ENCODE measurements around the gene IPO9.
A peak's percentile ranks its signal among the peaks of the same experiment; 100 is the strongest.

The IPO9 gene

DNA sequence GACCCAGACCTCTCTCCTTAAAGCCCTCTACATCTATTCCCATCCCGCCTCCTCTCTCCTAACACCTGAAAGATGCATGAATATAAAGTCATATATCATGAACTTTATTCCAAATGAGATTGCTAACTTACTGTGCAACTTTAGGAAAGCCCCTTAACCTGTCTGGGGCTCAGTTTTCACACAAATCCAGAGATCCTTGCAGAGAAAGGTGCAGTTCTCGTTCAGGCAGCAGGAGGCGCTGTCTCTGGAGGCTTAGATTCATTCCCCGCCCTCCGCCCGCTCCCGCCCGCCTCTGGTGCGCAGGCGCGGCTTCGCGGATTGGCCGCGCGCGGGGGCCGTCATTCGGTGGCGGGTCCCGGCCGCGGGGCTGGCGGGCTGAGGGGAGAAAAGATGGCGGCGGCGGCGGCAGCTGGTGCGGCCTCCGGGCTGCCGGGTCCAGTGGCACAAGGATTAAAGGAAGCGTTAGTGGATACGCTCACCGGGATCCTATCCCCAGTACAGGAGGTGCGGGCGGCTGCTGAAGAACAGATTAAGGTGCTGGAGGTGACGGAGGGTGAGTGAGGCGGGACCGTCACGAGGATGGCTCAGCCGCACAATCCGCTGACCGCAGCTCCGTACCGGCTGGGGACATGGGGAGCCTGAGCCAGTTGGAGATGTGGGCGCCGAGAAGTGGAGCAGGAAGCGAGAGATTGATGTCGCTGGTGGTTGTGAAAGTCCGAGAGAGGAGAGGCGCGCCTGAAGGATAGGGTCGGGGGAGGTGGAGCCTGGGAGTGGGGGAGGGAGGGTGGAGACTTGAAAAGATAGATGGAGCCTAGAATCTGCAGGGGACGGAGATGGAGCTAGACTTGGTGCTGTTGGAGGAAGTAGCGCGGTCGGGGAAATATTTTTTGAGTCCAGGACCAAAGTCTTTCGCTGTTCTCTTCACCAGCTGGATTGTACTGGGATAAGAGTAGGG lies at the start of gene IPO9:
IPO9 (plus strand) TSS at position 338 of the 955 bp plus-strand sequence; CDS start at position 391, 53 bp downstream.
- DNase-seq, result peak; percentile 14 to 96 (median 84)

DNA sequence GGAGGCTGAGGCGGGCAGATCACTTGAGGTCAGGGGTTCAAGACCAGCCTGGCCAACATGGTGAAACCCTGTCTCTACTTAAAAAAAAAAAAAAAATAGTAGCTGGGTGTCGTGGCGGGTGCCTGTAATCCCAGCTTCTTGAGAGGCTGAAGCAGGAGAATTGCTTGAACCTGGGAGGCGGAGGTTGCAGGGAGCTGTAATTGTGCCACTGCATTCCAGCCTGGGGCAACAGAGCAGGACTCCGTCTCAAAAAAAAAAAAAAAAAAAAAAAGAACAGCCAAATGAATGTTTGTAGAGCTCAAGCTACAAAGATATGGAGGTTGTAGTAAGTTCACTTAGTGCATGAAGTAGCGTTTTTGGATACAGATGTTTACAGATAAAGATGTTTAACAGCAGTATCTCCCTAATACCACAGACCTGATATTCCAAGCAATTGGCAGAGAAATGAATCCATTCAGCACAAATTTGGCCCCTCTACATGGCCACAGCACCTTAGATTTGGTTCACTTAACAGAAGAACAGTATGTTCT lies 49.5 kb upstream of the IPO9 start:
- no peak for DNase-seq

DNA sequence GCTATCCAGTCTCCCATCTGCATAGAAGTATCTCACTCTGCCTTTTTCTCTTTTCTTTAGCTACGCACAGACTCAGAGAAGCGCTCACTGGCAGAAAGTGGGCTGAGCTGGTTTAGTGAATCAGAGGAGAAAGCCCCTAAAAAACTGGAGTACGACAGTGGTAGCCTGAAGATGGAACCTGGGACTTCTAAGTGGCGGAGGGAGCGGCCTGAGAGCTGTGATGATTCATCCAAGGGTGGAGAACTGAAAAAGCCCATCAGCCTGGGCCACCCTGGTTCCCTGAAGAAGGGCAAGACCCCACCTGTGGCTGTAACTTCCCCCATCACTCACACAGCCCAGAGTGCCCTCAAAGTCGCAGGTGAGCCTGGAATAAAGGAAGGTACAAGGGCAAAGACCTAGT lies 48.0 kb upstream of the IPO9 start:
- DNase-seq, result no peak

DNA sequence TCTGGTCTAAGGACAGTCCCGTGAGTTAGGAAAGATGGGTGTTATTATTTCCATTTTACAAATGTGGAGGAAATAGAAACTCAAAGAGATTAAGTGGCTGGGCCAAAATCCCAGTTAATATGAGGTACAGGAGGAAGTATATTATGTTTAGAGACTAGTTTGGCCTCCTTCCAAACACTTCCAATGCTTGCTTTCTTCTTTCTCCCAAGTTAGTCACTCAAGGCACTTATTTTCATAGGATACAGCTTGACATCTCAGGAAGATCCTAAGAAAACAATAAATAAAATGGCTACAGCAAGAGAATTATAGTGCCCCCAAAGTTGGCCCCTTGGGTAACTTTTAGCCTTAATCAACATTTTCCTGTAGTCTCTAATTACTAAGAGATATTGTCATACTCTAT lies 47.5 kb upstream of the IPO9 start:
- no peak for DNase-seq

DNA sequence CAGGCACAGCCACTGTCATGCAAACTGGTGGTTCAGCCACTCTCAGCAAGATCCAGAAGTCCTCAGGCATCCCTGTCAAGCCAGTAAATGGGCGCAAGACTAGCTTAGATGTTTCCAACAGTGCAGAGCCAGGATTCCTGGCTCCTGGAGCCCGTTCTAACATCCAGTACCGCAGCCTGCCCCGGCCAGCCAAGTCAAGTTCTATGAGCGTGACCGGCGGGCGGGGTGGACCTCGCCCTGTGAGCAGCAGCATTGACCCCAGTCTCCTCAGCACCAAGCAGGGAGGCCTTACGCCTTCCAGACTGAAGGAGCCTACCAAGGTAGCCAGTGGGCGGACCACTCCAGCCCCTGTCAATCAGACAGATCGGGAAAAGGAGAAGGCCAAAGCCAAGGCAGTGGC lies 46.6 kb upstream of the IPO9 start:
- DNase-seq, result no peak

DNA sequence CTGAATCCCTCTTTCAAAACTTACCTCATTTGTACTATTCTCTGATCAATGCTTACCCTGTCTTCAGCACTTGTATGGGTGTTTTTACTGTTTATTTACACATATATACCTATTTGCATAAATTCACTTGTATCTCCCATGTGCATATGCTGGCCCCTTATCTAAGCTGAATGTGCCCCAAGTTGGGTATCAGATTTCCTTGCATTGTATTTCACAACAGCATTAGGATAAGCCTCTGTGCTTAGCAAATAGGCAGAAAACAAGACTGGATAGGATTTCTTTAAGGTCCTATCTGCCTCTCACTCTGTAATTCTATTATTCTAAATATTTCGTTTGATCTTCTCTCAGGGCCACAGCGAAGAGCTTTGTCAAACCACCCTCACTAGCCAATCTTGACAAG lies 45.9 kb upstream of the IPO9 start:
- no peak for DNase-seq

DNA sequence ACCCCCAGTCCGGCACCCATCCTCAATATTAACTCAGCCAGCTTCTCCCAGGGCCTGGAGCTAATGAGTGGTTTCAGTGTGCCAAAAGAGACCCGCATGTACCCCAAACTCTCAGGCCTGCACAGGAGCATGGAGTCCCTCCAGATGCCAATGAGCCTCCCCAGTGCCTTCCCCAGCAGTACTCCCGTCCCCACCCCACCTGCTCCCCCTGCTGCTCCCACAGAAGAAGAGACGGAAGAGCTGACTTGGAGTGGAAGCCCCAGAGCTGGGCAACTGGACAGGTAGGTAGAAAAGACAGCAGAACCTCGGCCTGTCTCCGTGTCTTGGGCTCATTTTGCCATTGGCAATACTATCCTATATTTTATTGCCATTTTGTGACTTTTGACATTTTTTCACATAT lies 45.4 kb upstream of the IPO9 start:
- peak in 1 of 56 donors; percentile 19 for DNase-seq

DNA sequence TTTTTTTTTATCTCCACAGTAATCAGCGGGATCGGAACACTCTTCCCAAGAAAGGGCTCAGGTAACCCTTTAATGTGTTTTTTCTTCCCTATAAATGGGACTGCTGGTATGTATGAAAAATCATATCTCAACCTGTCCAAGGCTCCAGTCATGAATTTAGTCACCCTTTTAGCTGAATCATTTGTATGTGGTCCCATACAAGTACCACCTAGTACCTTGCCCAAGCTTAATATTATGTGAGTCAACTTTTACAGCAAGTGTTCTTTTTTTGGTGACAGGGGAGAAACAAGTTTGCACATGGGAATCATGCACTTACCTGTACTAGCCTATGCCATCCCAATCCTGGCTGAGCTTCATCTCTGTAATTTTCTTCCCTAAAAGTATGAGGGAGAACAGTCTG lies 43.7 kb upstream of the IPO9 start:
- no peak for DNase-seq

DNA sequence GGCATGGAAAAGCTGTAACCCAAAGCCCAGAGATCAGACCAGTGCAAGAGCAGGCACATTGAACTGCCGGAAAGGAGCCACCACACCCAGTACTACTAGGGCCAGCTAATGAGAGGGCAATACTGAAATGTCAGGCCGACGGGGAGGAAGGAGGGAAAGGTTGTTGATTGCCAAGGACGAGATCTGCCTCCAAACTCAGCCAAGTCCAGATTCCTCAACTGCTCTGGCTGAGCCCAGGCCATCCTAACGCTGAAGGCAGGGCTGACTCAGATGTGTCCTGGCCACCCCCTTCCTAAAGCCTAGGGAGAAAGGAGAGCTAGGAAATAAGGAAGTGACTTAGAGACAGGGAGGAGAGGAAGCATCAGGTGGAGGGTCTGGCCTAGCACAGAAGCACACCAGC lies 42.1 kb upstream of the IPO9 start:
- no peak for DNase-seq

DNA sequence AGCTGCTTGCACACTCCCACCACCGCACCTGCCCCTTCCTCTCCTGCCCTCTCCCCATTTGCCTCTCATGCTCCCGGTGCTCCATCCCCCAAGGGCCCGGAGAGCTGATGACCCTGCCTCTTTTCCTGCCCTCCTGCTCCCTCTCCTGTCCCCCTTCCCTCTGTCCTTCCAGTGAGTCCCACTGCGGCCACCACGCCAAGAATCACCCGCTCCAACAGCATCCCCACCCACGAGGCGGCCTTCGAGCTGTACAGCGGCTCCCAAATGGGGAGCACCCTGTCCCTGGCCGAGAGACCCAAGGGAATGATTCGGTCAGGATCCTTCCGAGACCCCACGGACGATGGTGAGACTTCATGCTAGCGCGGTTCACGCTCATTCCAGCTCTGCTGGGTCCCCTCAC lies 40.7 kb upstream of the IPO9 start:
- DNase-seq, result no peak

DNA sequence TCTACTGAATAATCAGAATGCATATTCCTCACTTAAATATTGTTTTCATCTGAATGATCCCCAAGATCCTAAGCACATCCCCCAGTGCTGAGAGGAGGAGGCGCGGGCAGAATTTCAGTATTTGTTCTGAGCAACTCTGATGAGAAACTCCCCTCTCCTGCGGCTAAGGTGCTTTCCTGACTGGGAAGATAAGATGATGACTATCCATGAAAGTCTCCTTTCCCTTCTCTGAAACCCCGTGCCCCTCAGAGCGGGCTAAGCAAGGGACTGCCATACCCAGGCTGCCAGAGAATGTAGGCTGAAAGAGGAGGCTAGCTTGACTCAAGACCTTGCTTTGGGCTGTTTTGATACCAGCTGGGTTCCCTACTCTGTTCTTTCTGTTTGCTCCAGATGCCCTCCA lies 39.7 kb upstream of the IPO9 start:
- no peak for DNase-seq

DNA sequence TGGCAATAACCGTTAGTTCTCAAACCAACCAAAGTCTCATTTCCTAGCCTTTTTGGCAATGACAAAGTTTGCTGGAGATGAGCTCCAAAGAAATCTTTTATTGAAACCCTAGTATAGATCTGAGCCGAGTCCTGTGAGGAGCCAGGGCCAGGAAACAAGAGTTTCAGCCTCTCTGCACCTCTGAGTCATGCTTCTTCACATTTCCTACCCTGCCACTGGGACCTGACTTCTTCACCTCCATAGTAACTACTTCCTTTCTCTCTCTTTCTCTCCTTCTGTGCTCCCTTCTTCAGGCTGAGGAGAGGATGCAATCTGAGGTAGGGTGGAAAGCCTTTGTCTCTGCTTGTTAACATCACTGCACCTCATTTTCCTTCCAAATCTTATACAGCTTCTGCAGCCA lies 38.7 kb upstream of the IPO9 start:
- DNase-seq, result no peak

DNA sequence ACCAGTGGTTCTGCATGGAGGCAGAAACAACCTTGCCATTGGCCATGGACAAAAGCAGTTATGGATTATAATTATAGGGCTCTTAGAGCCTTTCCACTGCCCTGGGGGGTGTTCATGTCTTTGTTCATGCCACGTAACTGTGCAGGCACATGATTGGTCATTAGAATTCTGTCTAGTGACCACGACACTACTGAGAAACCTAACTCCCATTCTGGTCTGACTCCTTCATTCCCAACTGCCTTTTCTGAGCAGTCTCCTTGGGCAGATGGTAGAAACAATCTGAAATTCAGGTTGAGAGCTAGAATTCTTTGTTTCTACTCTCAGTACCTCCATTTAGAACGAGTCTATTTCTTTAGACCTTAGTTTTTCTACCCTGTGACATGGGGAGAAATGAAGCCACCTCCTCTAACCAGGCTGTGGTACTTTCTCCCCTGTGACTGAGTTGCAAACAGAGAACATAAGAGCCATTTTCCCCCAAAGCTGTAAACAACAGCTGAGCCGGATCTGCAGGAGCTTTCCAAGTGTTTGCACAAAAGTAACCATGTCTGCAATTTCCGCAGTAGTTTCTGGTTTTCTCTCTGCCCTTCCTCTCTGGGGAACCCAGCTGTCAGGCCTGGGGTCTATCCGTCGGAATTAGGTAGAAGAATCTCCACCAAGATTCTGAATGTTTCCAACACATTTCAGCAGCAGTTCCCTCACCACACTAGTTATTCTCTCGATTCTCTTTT lies 37.7 kb upstream of the IPO9 start:
- DNase-seq, result peak in 36 of 56 donors; percentile 7 to 68 (median 30)

DNA sequence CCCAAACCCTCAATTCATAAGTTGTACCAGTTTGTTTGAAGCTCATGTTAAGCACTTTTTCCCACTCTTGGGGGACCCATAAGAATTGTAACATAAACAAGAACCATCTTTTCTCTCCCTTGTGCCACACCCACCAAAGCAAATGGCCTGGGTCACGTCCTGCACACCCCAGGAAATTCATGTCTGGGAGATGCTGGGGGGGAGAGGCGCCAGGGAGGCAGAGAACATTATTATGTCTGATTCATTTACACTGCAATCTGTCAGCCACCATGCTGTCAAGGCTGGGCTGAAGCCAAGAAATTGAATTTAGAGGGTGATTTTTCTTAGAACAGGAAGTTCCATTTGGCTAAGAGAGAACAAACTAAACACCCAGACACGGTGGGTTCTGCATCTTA lies 37.2 kb upstream of the IPO9 start:
- DNase-seq, result peak in 1 of 56 donors; percentile 55

DNA sequence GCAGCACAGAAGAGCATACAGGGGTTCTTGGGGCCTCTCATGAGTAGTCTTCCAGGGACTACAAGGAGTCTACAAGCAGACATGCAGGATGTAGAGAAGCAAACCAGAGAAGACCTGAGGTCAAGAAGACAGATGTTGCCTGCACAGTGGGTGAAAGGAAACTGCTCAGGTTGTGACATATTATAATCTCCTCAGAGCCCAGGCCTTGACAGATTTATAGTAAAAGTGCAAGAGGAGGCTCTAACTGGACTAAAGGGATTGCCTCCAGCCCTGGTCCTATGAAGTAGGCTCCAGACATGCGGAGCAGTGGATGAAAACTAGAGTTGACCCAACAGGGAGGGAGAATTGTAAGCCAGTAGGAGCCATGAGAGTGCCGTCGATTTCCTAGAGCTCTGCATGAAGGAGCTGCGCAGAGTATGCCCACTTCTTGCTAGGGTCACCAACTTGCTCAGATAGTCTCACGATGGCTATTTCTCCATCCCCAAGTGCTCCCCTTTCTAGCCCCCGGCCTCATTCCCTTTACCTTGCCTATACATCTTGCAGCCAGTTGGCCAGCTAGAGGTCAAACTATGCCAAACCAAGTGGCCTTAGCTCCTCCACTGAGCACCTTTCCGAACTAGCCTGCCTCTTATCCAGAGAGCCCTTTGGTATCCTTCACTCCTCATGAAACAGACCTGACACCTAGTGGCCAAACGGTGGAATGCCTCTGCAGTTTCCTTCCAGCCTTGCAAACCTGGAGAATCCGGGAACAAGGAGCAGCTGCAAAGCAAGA lies 36.2 kb upstream of the IPO9 start:
- DNase-seq, result peak in 54 of 56 donors; percentile 13 to 90 (median 71)

DNA sequence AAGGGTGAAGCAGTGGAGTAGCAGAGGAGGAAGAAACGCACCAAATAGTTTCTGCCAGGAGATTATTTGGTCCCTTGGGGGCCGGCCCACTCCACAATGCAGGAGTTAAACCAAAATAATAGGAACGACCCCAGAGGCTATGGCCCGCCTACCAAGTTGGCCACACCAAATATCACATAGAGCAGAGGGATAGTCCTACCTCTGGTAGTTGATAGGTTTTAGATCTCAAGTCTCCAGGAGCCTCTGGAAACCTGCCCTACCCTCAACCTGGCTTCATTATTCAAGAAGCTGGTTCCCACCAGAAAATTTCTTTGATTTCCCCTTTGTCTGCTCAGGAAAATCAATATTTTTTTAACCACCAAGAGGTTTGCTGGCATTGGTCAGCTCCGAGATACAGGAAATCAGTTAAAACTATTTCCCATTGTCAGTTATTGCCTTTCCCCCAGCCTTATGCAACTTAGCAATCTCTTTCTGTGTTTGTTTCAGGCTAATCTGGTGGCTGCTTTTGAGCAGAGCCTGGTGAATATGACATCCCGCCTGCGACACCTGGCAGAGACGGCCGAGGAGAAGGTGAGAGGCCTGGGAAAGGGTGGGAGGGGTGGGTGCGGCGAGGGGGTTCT lies 35.5 kb upstream of the IPO9 start:
- no peak for DNase-seq

DNA sequence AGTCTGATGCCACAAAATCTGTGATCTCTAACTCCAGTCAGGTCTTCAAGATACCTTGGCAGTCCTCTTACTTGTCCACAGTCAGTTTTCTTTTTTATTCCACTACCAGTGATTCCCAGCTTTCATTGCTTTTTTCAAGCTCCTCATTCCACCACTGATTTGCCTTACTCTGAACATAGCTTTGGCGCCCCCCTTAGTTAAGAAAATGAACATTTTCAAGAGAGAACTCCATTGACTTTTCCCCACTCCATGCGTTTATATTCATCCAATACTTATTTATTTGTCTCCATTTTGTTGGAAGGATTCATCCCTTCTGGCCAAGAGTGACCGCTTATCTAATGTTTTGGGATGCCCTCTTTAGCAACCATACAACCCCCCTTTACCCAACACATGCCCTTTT lies 33.9 kb upstream of the IPO9 start:
- DNase-seq, result no peak

DNA sequence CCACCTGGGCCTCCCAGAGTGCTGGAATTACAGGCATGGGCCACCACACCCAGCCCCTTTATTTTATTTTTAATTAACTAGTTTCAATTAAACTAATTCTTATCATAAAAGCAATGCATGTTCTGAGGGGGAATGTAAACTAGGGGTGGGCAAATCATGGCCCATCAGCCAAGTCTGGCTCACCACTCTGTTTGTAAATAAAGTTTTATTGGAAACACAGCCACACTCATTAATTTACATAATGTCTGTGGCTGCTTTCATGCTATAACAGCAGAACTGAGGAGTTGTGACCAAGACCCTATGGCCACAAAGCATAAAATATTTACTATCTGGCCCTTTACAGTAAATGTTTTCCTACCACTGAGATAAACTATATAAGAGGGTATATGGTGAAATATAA lies 28.7 kb upstream of the IPO9 start:
- DNase-seq, result no peak

DNA sequence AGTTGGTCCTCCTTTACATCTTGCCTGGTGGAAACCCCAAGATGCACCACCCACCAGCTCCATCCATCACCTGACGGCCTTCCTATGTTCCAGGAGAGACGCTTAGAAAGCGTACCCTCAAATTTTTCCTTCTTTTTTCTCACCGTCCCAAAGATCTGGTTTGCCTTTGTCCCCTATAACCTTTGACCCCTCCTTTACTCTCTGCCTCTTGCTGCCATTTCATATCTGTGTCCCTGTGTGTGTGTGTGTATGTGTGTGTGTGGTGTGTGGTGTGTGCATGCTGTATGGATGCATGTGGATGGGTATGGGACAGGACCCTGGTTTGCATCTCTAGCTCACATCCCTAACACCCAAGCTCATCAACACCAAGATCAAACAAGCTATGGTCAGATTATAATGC lies 22.2 kb upstream of the IPO9 start:
- no peak for DNase-seq

DNA sequence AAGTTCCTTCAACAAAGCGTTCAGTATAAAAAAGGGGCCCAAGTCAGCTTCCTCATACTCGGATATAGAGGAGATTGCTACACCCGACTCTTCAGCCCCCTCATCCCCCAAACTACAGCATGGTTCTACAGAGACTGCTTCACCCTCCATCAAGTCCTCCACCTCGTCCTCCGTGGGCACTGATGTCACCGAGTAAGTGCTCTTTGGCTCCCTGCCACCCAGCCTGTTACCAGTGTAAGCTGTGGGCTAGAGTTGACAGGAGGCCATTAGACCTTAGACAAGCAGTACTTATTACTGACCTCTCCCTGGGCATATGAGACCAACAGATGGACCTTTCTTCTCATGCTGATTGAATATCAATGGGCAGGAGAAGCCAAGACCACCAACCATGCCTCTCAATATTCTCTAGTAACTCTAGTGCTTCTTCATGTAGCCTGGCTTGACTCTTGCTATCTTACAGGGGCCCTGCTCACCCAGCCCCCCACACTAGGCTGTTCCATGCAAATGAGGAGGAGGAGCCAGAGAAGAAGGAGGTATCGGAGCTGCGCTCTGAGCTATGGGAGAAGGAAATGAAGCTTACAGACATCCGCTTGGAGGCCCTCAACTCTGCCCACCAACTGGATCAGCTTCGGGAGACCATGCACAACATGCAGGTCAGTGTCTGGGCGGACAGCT lies 20.9 kb upstream of the IPO9 start:
- no peak for DNase-seq

DNA sequence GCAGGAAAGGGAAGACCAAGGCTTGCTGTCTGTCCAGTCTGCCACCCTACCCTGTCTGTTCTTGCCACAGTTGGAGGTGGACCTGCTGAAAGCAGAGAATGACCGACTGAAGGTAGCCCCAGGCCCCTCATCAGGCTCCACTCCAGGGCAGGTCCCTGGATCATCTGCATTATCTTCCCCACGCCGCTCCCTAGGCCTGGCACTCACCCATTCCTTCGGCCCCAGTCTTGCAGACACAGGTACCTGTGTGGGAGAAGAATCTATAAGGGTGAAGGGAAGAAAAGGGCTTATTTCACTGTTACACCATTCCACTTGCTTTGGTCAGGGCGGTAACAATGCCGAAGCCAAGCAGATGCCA lies 20.3 kb upstream of the IPO9 start:
- no peak for DNase-seq
